KOPT-K1 (cell line): ENCODE measurements around the gene ZNF513.

Experiments used
- H3K27ac ChIP-seq: fragments of 200-600 bp; sonication (generic); 2 replicates; pipeline ENCODE4 v1.5.1; 2016; ENCODE audit warnings: antibody characterized with exemption, mild to moderate bottlenecking, low read depth, low read length; ENCODE audit not compliant: poor library complexity, severe bottlenecking
- H3K36me3 ChIP-seq: fragments of 200-600 bp; sonication (generic); 2 replicates; pipeline ENCODE4 v1.5.1; 2017; ENCODE audit warnings: antibody characterized with exemption, mild to moderate bottlenecking, low read length, moderate library complexity; ENCODE audit not compliant: insufficient read depth
- H3K9me3 ChIP-seq: fragments of 200-600 bp; sonication (generic); 2 replicates; pipeline ENCODE4 v1.5.1; 2017; ENCODE audit warnings: antibody characterized with exemption, low read length, mild to moderate bottlenecking; ENCODE audit not compliant: insufficient read depth, poor library complexity, severe bottlenecking

ZNF513 gene

GRCh38 chr2:27407798-27408491 lies 27.4 kb upstream of the ZNF513 start:
- peak overlapping the region; percentile 83 for H3K27ac ChIP-seq
- H3K36me3 ChIP-seq = peaks cover 45% of the 10 kb centered on the region
- H3K9me3 ChIP-seq = no peaks in the 10 kb centered on the region

- Histone ChIP-seq H3K27ac (no peak overlapping the region), H3K9me3 (no peaks in the 10 kb centered on the region), H3K36me3 (peaks cover 67% of the 10 kb centered on the region)
Observed at GRCh38 chr2:27400348-27401135, 20.0 kb upstream of the ZNF513 start.

GRCh38 chr2:27398962-27399361 lies 18.4 kb upstream of the ZNF513 start:
- peaks cover 61% of the 10 kb centered on the region for H3K36me3 ChIP-seq
- H3K9me3 ChIP-seq = no peaks in the 10 kb centered on the region
- no peak overlapping the region for H3K27ac ChIP-seq

- Histone ChIP-seq H3K36me3 (peaks cover 41% of the 10 kb centered on the region), H3K9me3 (no peaks in the 10 kb centered on the region)
Observed at GRCh38 chr2:27393225-27393624, 12.7 kb upstream of the ZNF513 start.

GRCh38 chr2:27390822-27391679 lies 10.5 kb upstream of the ZNF513 start:
- Histone ChIP-seq H3K9me3 (no peaks in the 10 kb centered on the region), H3K36me3 (peaks cover 54% of the 10 kb centered on the region), H3K27ac (no peak overlapping the region)

More at GRCh38 chr2:27393225-27393624, 12.7 kb upstream of the ZNF513 start:
- H3K27ac ChIP-seq = no peak overlapping the region

- Histone ChIP-seq H3K9me3 (no peaks in the 10 kb centered on the region), H3K36me3 (peaks cover 84% of the 10 kb centered on the region), H3K27ac (peak overlapping the region; percentile 82)
Observed at GRCh38 chr2:27381577-27382181, 1.1 kb upstream of the ZNF513 start.

GRCh38 chr2:27379836-27380625 lies 503 bp downstream of the ZNF513 start:
- peaks cover 84% of the 10 kb centered on the region for H3K36me3 ChIP-seq
- H3K27ac ChIP-seq = peak overlapping the region; percentile 82
- H3K9me3 ChIP-seq = no peaks in the 10 kb centered on the region

GRCh38 chr2:27379383-27379835 lies 1.1 kb downstream of the ZNF513 start:
- H3K36me3 ChIP-seq = peaks cover 84% of the 10 kb centered on the region
- H3K27ac ChIP-seq = peak overlapping the region; percentile 82
- no peaks in the 10 kb centered on the region for H3K9me3 ChIP-seq

- H3K36me3 ChIP-seq = peaks cover 84% of the 10 kb centered on the region
Observed at GRCh38 chr2:27378809-27379290, 1.7 kb downstream of the ZNF513 start.

GRCh38 chr2:27378096-27378808 lies 2.3 kb downstream of the ZNF513 start:
- no peak overlapping the region for H3K27ac ChIP-seq
- peaks cover 84% of the 10 kb centered on the region for H3K36me3 ChIP-seq

More at GRCh38 chr2:27378809-27379290, 1.7 kb downstream of the ZNF513 start:
- Histone ChIP-seq H3K27ac (no peak overlapping the region), H3K9me3 (no peaks in the 10 kb centered on the region)

GRCh38 chr2:27377618-27378095 lies 2.9 kb downstream of the ZNF513 start:
- peaks cover 84% of the 10 kb centered on the region for H3K36me3 ChIP-seq
- H3K9me3 ChIP-seq = no peaks in the 10 kb centered on the region
- H3K27ac ChIP-seq = no peak overlapping the region

More at GRCh38 chr2:27378096-27378808, 2.3 kb downstream of the ZNF513 start:
- no peaks in the 10 kb centered on the region for H3K9me3 ChIP-seq

- Histone ChIP-seq H3K27ac (no peak overlapping the region), H3K9me3 (no peaks in the 10 kb centered on the region), H3K36me3 (peaks cover 83% of the 10 kb centered on the region)
Observed at GRCh38 chr2:27376866-27377617, 3.5 kb downstream of the ZNF513 start.
